ENCODE measurements around the gene CDAN1.

The CDAN1 gene

GRCh38 chr15:42693942-42694341 lies 43.0 kb downstream of the CDAN1 start:
- no peak for TF ChIP-seq ZBTB7A (IDR thresholded peaks at IDR 0.05; ENCODE audit: low read depth)
- no peak for TF ChIP-seq CREB1 (IDR thresholded peaks at IDR 0.05; ENCODE audit: low read depth)
- no peak for TF ChIP-seq NFIC (IDR thresholded peaks at IDR 0.05)
- TF ChIP-seq FOXM1 (IDR thresholded peaks at IDR 0.05; ENCODE audit: borderline replicate concordance, low read depth), result no peak
- no peak for TF ChIP-seq TCF12 (IDR thresholded peaks at IDR 0.05; ENCODE audit: low read depth)
- TF ChIP-seq REST (IDR thresholded peaks at IDR 0.05; ENCODE audit: low read depth), result no peak
- no peak for TF ChIP-seq EGR1 (IDR thresholded peaks at IDR 0.05)
- no peak for TF ChIP-seq CEBPB (IDR thresholded peaks at IDR 0.05)
- TF ChIP-seq TEAD4 (IDR thresholded peaks at IDR 0.05), result no peak
- no peak for TF ChIP-seq RAD21 (IDR thresholded peaks at IDR 0.05; ENCODE audit: low read depth)
- TF ChIP-seq USF1 (IDR thresholded peaks at IDR 0.05), result no peak
- no peak for TF ChIP-seq TAF1 (IDR thresholded peaks at IDR 0.05; ENCODE audit: low read depth)
- no peak for TF ChIP-seq YY1 (IDR thresholded peaks at IDR 0.05; ENCODE audit: low read depth)
- TF ChIP-seq MAX (IDR thresholded peaks at IDR 0.05), result no peak

DNA sequence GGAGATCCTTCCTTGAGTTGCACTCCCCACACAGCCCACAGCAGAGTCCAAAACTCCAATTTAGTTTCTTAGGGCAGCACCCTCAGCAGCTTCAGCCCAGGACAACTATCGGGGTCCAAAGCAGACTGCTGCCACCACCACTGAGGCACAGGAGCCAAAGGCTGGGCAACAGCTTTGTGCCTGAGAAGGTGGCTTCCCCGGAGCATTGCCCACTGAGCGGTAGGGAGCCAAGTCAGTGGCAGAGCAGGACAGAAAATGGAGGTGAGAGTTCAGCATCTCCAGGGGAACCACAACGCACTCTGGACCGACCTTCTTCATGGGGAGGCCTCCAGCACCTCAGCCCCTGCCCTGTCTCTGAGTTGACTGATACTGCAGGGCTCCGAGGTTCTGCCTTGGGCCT lies 43.4 kb downstream of the CDAN1 start:
- TF ChIP-seq TAF1 (IDR thresholded peaks at IDR 0.05; ENCODE audit: low read depth) (no peak), EGR1 (IDR thresholded peaks at IDR 0.05) (no peak), CREB1 (IDR thresholded peaks at IDR 0.05; ENCODE audit: low read depth) (no peak), YY1 (IDR thresholded peaks at IDR 0.05; ENCODE audit: low read depth) (no peak), RAD21 (IDR thresholded peaks at IDR 0.05; ENCODE audit: low read depth) (no peak), NFIC (IDR thresholded peaks at IDR 0.05) (no peak)

- TF ChIP-seq USF1 (IDR thresholded peaks at IDR 0.05) (no peak), TCF12 (IDR thresholded peaks at IDR 0.05; ENCODE audit: low read depth) (no peak), CREB1 (IDR thresholded peaks at IDR 0.05; ENCODE audit: low read depth) (no peak), RAD21 (IDR thresholded peaks at IDR 0.05; ENCODE audit: low read depth) (no peak), EGR1 (IDR thresholded peaks at IDR 0.05) (no peak), NFIC (IDR thresholded peaks at IDR 0.05) (no peak), TEAD4 (IDR thresholded peaks at IDR 0.05) (no peak)
These were observed 43.9 kb downstream of the CDAN1 start for GRCh38 chr15:42692997-42693396.

DNA sequence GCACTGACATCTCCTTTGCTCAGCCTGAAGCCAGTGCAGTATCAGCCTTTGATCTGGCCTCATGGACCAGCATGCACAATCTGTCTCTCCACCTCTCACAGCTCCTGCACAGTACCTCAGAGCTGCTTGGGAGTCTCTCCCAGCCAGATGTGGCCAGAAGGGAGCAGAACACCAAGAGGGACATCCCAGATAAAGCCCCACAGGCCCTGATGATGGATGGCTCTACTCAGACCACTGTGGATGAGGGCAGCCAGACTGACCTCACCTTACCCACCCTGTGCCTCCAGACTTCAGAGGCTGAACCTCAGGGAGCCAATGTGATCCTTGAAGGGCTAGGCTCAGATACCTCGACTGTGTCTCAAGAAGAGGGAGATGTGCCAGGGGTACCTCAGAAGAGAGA lies 44.4 kb downstream of the CDAN1 start:
- TF ChIP-seq ZBTB7A (IDR thresholded peaks at IDR 0.05; ENCODE audit: low read depth) (no peak), RAD21 (IDR thresholded peaks at IDR 0.05; ENCODE audit: low read depth) (no peak), YY1 (IDR thresholded peaks at IDR 0.05; ENCODE audit: low read depth) (no peak), FOXM1 (IDR thresholded peaks at IDR 0.05; ENCODE audit: borderline replicate concordance, low read depth) (no peak), EP300 (IDR thresholded peaks at IDR 0.05; ENCODE audit: borderline replicate concordance) (no peak), MAX (IDR thresholded peaks at IDR 0.05) (no peak), USF1 (IDR thresholded peaks at IDR 0.05) (no peak), TEAD4 (IDR thresholded peaks at IDR 0.05) (no peak), NFIC (IDR thresholded peaks at IDR 0.05) (no peak), REST (IDR thresholded peaks at IDR 0.05; ENCODE audit: low read depth) (no peak), EGR1 (IDR thresholded peaks at IDR 0.05) (no peak), TCF12 (IDR thresholded peaks at IDR 0.05; ENCODE audit: low read depth) (no peak), TAF1 (IDR thresholded peaks at IDR 0.05; ENCODE audit: low read depth) (no peak), CREB1 (IDR thresholded peaks at IDR 0.05; ENCODE audit: low read depth) (no peak), CEBPB (IDR thresholded peaks at IDR 0.05) (no peak)

DNA sequence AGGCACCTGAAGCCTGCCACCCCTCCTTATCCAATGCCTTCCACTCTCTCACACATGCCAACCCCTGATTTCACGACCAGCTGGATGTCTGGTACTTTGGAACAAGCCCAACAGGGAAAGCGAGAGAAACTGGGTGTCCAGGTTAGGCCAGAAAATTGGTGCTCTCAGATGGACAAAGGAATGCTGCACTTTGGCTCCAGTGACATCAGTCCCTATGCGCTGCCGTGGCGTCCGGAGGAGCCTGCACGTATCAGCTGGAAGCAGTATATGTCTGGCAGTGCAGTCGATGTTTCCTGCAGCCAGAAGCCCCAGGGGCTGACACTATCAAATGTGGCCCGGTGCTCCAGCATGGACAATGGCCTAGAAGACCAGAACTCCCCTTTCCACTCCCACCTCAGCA lies 45.2 kb downstream of the CDAN1 start:
- TF ChIP-seq EP300 (IDR thresholded peaks at IDR 0.05; ENCODE audit: borderline replicate concordance) (no peak), TCF12 (IDR thresholded peaks at IDR 0.05; ENCODE audit: low read depth) (no peak), RAD21 (IDR thresholded peaks at IDR 0.05; ENCODE audit: low read depth) (no peak), TAF1 (IDR thresholded peaks at IDR 0.05; ENCODE audit: low read depth) (no peak), EGR1 (IDR thresholded peaks at IDR 0.05) (no peak), REST (IDR thresholded peaks at IDR 0.05; ENCODE audit: low read depth) (no peak), CEBPB (IDR thresholded peaks at IDR 0.05) (no peak), NFIC (IDR thresholded peaks at IDR 0.05) (no peak), FOXM1 (IDR thresholded peaks at IDR 0.05; ENCODE audit: borderline replicate concordance, low read depth) (no peak)

Measured in Ishikawa (cell line).